ENCODE measurements around the gene SLC35B2. TPM values are rescaled to one million over a fixed set of nuclear protein-coding genes. Genes with fewer than 3 reads are reported as not detected.

Gene SLC35B2
- polyA plus RNA-seq, 3 donors, result 17.4 to 54.0 (median 30.6) TPM

- H2AFZ ChIP-seq (ENCODE audit: insufficient read depth, low read depth, low read length, poor library complexity, severe bottlenecking), result no peak overlapping the region
- H3K9ac ChIP-seq (ENCODE audit: insufficient read depth, low read length, poor library complexity, severe bottlenecking), result no peak overlapping the region
- H3K4me1 ChIP-seq (ENCODE audit: control insufficient read depth in 1 of 2, insufficient read depth in 2 of 2, low read length in 2 of 2), result peaks cover 0 to 7% of the 10 kb centered on the region in 2 donors
- no peak for DNase-seq
- TF ChIP-seq CTCF (IDR thresholded peaks at IDR 0.05), result no peak
- Mint-ChIP-seq H3K27ac (no peak overlapping the region), H3K9me3 (peaks cover 0 to 10% (median 0%) of the 10 kb centered on the region in 7 donors), H3K36me3 (peaks cover 0 to 4% of the 10 kb centered on the region in 2 donors), H3K4me1 (peaks cover 8% of the 10 kb centered on the region), H3K27me3 (ENCODE audit: low read depth in 3 of 3) (peaks cover 52 to 85% (median 68%) of the 10 kb centered on the region in 3 donors), H3K4me3 (peak overlapping the region in 1 of 2 donors; percentile 79)
- intact Hi-C loops (cut with micrococcal nuclease), result no loop called here
- no peak overlapping the region for H3K4me2 ChIP-seq (replicated peaks; ENCODE audit: extremely low read depth, low read length, poor library complexity, severe bottlenecking)
- WGBS (ENCODE audit: insufficient coverage), result 77% methylated on average over 10 of the region's 23 CpGs
- H3K36me3 ChIP-seq (replicated peaks in 1 of 2; ENCODE audit: control insufficient read depth in 1 of 2, insufficient read depth in 2 of 2, low read length in 2 of 2), result no peaks in the 10 kb centered on the region
- H3K9me3 ChIP-seq (replicated peaks in 1 of 2; ENCODE audit: control insufficient read depth in 1 of 2, insufficient read depth in 1 of 2, low read length in 2 of 2), result peaks cover 0 to 5% of the 10 kb centered on the region in 2 donors
- no peak overlapping the region for H3K27ac ChIP-seq (ENCODE audit: low read depth in 1 of 2, low read length in 2 of 2)
- H4K20me1 ChIP-seq (ENCODE audit: insufficient read depth, low read length), result no peaks in the 10 kb centered on the region
- H3K27me3 ChIP-seq (ENCODE audit: control insufficient read depth in 2 of 2, insufficient read depth in 2 of 2, low read length in 2 of 2), result peaks cover 23 to 82% of the 10 kb centered on the region in 2 donors
- H3K4me3 ChIP-seq (replicated peaks in 1 of 3; ENCODE audit: low read depth in 2 of 3, low read length in 3 of 3), result no peak overlapping the region
- no peaks in the 10 kb centered on the region for H3K79me2 ChIP-seq (ENCODE audit: insufficient read depth, low read length)
Observed at GRCh38 chr6:44276667-44277640, 19.6 kb upstream of the SLC35B2 start.

GRCh38 chr6:44275749-44276648 is 18.7 kb upstream of the SLC35B2 start:
- TF ChIP-seq CTCF (IDR thresholded peaks at IDR 0.05), result no peak
- no peak overlapping the region for H3K4me3 ChIP-seq (replicated peaks in 1 of 3; ENCODE audit: low read depth in 2 of 3, low read length in 3 of 3)

More at GRCh38 chr6:44275749-44276648, 18.7 kb upstream of the SLC35B2 start:
- H3K9ac ChIP-seq (ENCODE audit: insufficient read depth, low read length, poor library complexity, severe bottlenecking), result no peak overlapping the region
- no peaks in the 10 kb centered on the region for H3K36me3 ChIP-seq (replicated peaks in 1 of 2; ENCODE audit: control insufficient read depth in 1 of 2, insufficient read depth in 2 of 2, low read length in 2 of 2)
- H2AFZ ChIP-seq (ENCODE audit: insufficient read depth, low read depth, low read length, poor library complexity, severe bottlenecking), result no peak overlapping the region
- Mint-ChIP-seq H3K4me3 (peak overlapping the region in 1 of 2 donors; percentile 62), H3K27me3 (ENCODE audit: low read depth in 3 of 3) (peaks cover 61 to 93% (median 77%) of the 10 kb centered on the region in 3 donors), H3K9me3 (peaks cover 0 to 15% (median 4%) of the 10 kb centered on the region in 7 donors), H3K4me1 (peaks cover 9% of the 10 kb centered on the region), H3K27ac (no peak overlapping the region), H3K36me3 (peaks cover 0 to 5% of the 10 kb centered on the region in 2 donors)
- H3K9me3 ChIP-seq (replicated peaks in 1 of 2; ENCODE audit: control insufficient read depth in 1 of 2, insufficient read depth in 1 of 2, low read length in 2 of 2), result peaks cover 0 to 14% of the 10 kb centered on the region in 2 donors
- no peaks in the 10 kb centered on the region for H3K79me2 ChIP-seq (ENCODE audit: insufficient read depth, low read length)
- no peak for DNase-seq
- H4K20me1 ChIP-seq (ENCODE audit: insufficient read depth, low read length), result no peaks in the 10 kb centered on the region
- no peak overlapping the region for H3K27ac ChIP-seq (ENCODE audit: low read depth in 1 of 2, low read length in 2 of 2)
- intact Hi-C loops (cut with micrococcal nuclease), result no loop called here
- H3K27me3 ChIP-seq (ENCODE audit: control insufficient read depth in 2 of 2, insufficient read depth in 2 of 2, low read length in 2 of 2), result peaks cover 33 to 90% of the 10 kb centered on the region in 2 donors
- H3K4me2 ChIP-seq (replicated peaks; ENCODE audit: extremely low read depth, low read length, poor library complexity, severe bottlenecking), result no peak overlapping the region
- peaks cover 0 to 7% of the 10 kb centered on the region in 2 donors for H3K4me1 ChIP-seq (ENCODE audit: control insufficient read depth in 1 of 2, insufficient read depth in 2 of 2, low read length in 2 of 2)
- 13% methylated on average over 105 of the region's 109 CpGs for WGBS (ENCODE audit: insufficient coverage)

Data from CD14-positive monocyte (primary cell).